ENCODE measurements around the gene COL19A1.

The COL19A1 gene

GRCh38 chr6:69841862-69842261 lies 24.5 kb upstream of the COL19A1 start:
- no peaks in the 10 kb centered on the region for H3K36me3 Mint-ChIP-seq (ENCODE audit: low read depth)
- H3K4me1 Mint-ChIP-seq: no peaks in the 10 kb centered on the region
- H3K4me3 Mint-ChIP-seq: no peak overlapping the region
- no peak overlapping the region for H3K27ac Mint-ChIP-seq
- DNase-seq: no peak
- no peak for TF ChIP-seq CTCF (IDR thresholded peaks at IDR 0.05)
- no peaks in the 10 kb centered on the region for H3K27me3 Mint-ChIP-seq (ENCODE audit: low read depth, poor library complexity)
- H3K9me3 Mint-ChIP-seq: no peaks in the 10 kb centered on the region

GRCh38 chr6:69843189-69843588 lies 23.2 kb upstream of the COL19A1 start:
- Mint-ChIP-seq H3K36me3 (ENCODE audit: low read depth) (no peaks in the 10 kb centered on the region), H3K9me3 (no peaks in the 10 kb centered on the region), H3K27ac (no peak overlapping the region), H3K27me3 (ENCODE audit: low read depth, poor library complexity) (no peaks in the 10 kb centered on the region), H3K4me3 (no peak overlapping the region), H3K4me1 (no peaks in the 10 kb centered on the region)
- no peak for DNase-seq
- TF ChIP-seq CTCF (IDR thresholded peaks at IDR 0.05): no peak

GRCh38 chr6:69846312-69846711 lies 20.0 kb upstream of the COL19A1 start:
- H3K27me3 Mint-ChIP-seq (ENCODE audit: low read depth, poor library complexity): no peaks in the 10 kb centered on the region
- H3K4me3 Mint-ChIP-seq: no peak overlapping the region
- TF ChIP-seq CTCF (IDR thresholded peaks at IDR 0.05): no peak
- H3K4me1 Mint-ChIP-seq: no peaks in the 10 kb centered on the region
- H3K36me3 Mint-ChIP-seq (ENCODE audit: low read depth): no peaks in the 10 kb centered on the region
- DNase-seq: no peak
- H3K27ac Mint-ChIP-seq: no peak overlapping the region
- H3K9me3 Mint-ChIP-seq: no peaks in the 10 kb centered on the region

- Mint-ChIP-seq H3K4me1 (no peaks in the 10 kb centered on the region), H3K4me3 (no peak overlapping the region), H3K36me3 (ENCODE audit: low read depth) (no peaks in the 10 kb centered on the region), H3K27me3 (ENCODE audit: low read depth, poor library complexity) (no peaks in the 10 kb centered on the region), H3K9me3 (no peaks in the 10 kb centered on the region), H3K27ac (no peak overlapping the region)
- no peak for DNase-seq
- TF ChIP-seq CTCF (IDR thresholded peaks at IDR 0.05): no peak
Observed at GRCh38 chr6:69846770-69847491, 19.4 kb upstream of the COL19A1 start.

- Mint-ChIP-seq H3K9me3 (peaks cover 2% of the 10 kb centered on the region), H3K4me3 (no peak overlapping the region), H3K27me3 (ENCODE audit: low read depth, poor library complexity) (no peaks in the 10 kb centered on the region), H3K4me1 (no peaks in the 10 kb centered on the region), H3K36me3 (ENCODE audit: low read depth) (no peaks in the 10 kb centered on the region), H3K27ac (no peak overlapping the region)
- TF ChIP-seq CTCF (IDR thresholded peaks at IDR 0.05): no peak
- no peak for DNase-seq
Observed at GRCh38 chr6:69847492-69847788, 18.9 kb upstream of the COL19A1 start.

GRCh38 chr6:69848552-69848951 lies 17.8 kb upstream of the COL19A1 start:
- Mint-ChIP-seq H3K9me3 (peaks cover 13% of the 10 kb centered on the region), H3K4me3 (no peak overlapping the region), H3K36me3 (ENCODE audit: low read depth) (no peaks in the 10 kb centered on the region), H3K27me3 (ENCODE audit: low read depth, poor library complexity) (no peaks in the 10 kb centered on the region), H3K27ac (no peak overlapping the region), H3K4me1 (no peaks in the 10 kb centered on the region)
- no peak for TF ChIP-seq CTCF (IDR thresholded peaks at IDR 0.05)
- no peak for DNase-seq
